T-helper 2 cell treated with Interferon-gamma antibody and Interleukin-4, amounts not matched to agents 5 μg/mL and 100 μg/mL, for 36 hours (primary cell): ENCODE data around the gene CXCL5.
"Not testable (repeated sequence)": the region's sequence is repeated elsewhere in the genome, so short reads cannot be mapped to it uniquely, and the experiment has no call there.

Experiments used
- DNase-seq: peaks from one replicate; pipeline ENCODE4 v3.0.0; 2021; ENCODE audit warnings: low spot score
- H3K27ac Mint-ChIP-seq: one replicate; pipeline ENCODE4 v1.8.0; 2021; ENCODE audit warnings: mild to moderate bottlenecking, mixed read lengths
- H3K27me3 Mint-ChIP-seq: one replicate; pipeline ENCODE4 v1.8.0; 2021; ENCODE audit warnings: low read depth, mixed read lengths
- H3K36me3 Mint-ChIP-seq: one replicate; pipeline ENCODE4 v1.8.0; 2021; ENCODE audit warnings: low read depth, mixed read lengths
- H3K4me1 Mint-ChIP-seq: one replicate; pipeline ENCODE4 v1.8.0; 2021; ENCODE audit warnings: low read depth, mixed read lengths
- H3K4me3 Mint-ChIP-seq: one replicate; pipeline ENCODE4 v1.8.0; 2022; ENCODE audit warnings: mild to moderate bottlenecking, moderate library complexity, mixed read lengths
- H3K9me3 Mint-ChIP-seq: one replicate; pipeline ENCODE4 v1.8.0; 2021; ENCODE audit warnings: mixed read lengths

Gene CXCL5

DNA sequence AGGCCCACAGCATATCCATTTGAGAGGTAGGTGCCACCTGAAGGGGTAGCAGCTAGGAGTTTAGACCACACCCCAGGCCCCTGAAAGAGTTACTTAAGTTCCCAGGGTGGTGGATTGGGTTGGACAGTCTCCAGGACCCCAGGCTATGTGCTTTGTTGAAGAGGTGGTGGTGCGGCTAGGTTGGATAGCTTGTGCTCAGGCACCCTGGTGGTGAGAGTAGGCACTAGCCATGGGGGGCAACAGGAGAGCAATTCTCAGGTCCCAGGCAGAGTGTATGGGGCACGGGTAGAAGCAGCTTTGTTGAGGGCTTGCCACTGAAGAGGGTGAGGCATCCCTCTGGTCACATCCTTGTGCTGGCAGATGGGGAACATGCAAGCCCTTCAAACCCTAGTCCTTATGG lies 22.3 kb downstream of the CXCL5 start:
- no peaks in the 10 kb centered on the region for H3K36me3 Mint-ChIP-seq

GRCh38 chr4:73974352-73974751 lies 24.1 kb downstream of the CXCL5 start:
- peaks cover 9% of the 10 kb centered on the region for H3K9me3 Mint-ChIP-seq
- H3K4me3 Mint-ChIP-seq = no peak overlapping the region
- no peak overlapping the region for H3K27ac Mint-ChIP-seq
- no peaks in the 10 kb centered on the region for H3K4me1 Mint-ChIP-seq
- DNase-seq = no peak
- H3K27me3 Mint-ChIP-seq = no peaks in the 10 kb centered on the region
- H3K36me3 Mint-ChIP-seq = no peaks in the 10 kb centered on the region

More for the DNA sequence above, 22.3 kb downstream of the CXCL5 start:
- no peak for DNase-seq
- Mint-ChIP-seq H3K4me1 (no peaks in the 10 kb centered on the region), H3K4me3 (no peak overlapping the region), H3K27ac (no peak overlapping the region), H3K27me3 (no peaks in the 10 kb centered on the region), H3K9me3 (peaks cover 8% of the 10 kb centered on the region)

DNA sequence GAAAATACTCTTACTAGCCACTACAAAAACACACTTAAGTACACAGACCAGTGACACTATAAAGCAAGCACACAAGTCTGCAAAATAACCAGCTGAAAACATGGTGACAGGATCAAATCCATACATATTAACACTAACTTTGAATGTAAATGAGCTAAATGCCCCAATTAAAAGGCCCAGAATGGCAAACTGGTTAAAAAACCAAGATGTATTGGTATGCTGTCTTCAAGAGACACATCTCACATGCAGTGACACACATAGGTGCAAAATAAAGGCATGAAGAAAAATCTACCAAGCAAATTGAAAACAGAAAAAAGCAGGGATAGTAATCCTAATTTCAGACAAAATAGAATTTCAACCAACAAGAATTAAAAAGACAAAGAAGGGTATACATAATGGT lies 27.5 kb downstream of the CXCL5 start:
- Mint-ChIP-seq H3K27ac (no peak overlapping the region), H3K36me3 (no peaks in the 10 kb centered on the region), H3K27me3 (no peaks in the 10 kb centered on the region), H3K9me3 (peaks cover 9% of the 10 kb centered on the region), H3K4me1 (no peaks in the 10 kb centered on the region), H3K4me3 (no peak overlapping the region)
- DNase-seq = no peak

DNA sequence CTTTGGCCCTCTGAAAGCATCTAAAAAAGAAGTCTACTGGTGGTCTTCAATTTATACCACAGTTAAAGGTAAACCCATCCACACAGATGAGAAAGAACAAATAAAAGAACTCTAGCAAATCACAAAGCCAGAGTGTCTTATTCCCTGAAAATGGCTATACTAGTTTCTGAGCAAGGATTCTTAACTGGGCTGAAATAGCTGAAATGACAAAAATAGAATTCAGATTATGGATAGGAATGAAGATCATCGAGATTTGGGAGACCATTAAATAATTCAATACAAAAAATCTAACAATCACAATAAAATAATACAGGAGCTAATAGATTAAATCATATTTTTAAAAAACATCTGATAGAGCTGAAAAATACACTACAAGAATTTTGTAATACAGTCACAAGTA lies 28.5 kb downstream of the CXCL5 start:
- no peaks in the 10 kb centered on the region for H3K36me3 Mint-ChIP-seq
- H3K27me3 Mint-ChIP-seq = no peaks in the 10 kb centered on the region
- no peak overlapping the region for H3K27ac Mint-ChIP-seq
- H3K4me1 Mint-ChIP-seq = no peaks in the 10 kb centered on the region
- peaks cover 9% of the 10 kb centered on the region for H3K9me3 Mint-ChIP-seq
- no peak for DNase-seq
- H3K4me3 Mint-ChIP-seq = no peak overlapping the region

GRCh38 chr4:73967866-73968265 lies 30.6 kb downstream of the CXCL5 start:
- no peak for DNase-seq
- Mint-ChIP-seq H3K36me3 (no peaks in the 10 kb centered on the region), H3K27ac (no peak overlapping the region), H3K4me3 (no peak overlapping the region), H3K27me3 (no peaks in the 10 kb centered on the region), H3K9me3 (peaks cover 5% of the 10 kb centered on the region), H3K4me1 (no peaks in the 10 kb centered on the region)

GRCh38 chr4:73964862-73965611 lies 33.4 kb downstream of the CXCL5 start:
- H3K4me3 Mint-ChIP-seq = no peak overlapping the region

DNA sequence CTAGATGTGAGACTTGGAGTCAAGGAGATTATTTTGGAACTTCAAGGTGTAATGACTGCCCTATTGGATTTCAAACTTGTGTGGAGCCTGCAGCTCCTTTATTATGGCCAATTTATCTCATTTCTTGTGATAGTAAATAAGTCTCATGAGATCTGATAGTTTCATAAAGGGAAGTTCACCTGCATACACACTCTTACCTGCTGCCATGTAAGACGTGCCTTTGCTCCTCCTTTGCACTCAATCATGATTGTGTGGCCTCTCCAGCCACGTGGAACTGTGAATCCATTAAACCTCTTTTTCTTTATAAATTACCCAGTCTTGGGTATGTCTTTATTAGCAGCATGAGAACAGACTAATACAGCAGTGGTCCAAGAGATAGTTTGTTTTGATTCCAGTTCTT lies 35.8 kb downstream of the CXCL5 start:
- Mint-ChIP-seq H3K9me3 (peaks cover 25% of the 10 kb centered on the region), H3K4me3 (no peak overlapping the region), H3K4me1 (no peaks in the 10 kb centered on the region), H3K36me3 (no peaks in the 10 kb centered on the region), H3K27ac (no peak overlapping the region), H3K27me3 (no peaks in the 10 kb centered on the region)
- no peak for DNase-seq

More at GRCh38 chr4:73964862-73965611, 33.4 kb downstream of the CXCL5 start:
- no peaks in the 10 kb centered on the region for H3K4me1 Mint-ChIP-seq
- no peaks in the 10 kb centered on the region for H3K27me3 Mint-ChIP-seq
- DNase-seq = no peak
- H3K27ac Mint-ChIP-seq = no peak overlapping the region
- H3K36me3 Mint-ChIP-seq = no peaks in the 10 kb centered on the region
- peaks cover 18% of the 10 kb centered on the region for H3K9me3 Mint-ChIP-seq

- not testable (repeated sequence) for H3K4me3 Mint-ChIP-seq, H3K4me1 Mint-ChIP-seq, DNase-seq, H3K27ac Mint-ChIP-seq, H3K36me3 Mint-ChIP-seq, H3K27me3 Mint-ChIP-seq
- H3K9me3 Mint-ChIP-seq = peaks cover 25% of the 10 kb centered on the region
Observed at GRCh38 chr4:73959041-73959440, 39.4 kb downstream of the CXCL5 start.

GRCh38 chr4:73952352-73952751 lies 46.1 kb downstream of the CXCL5 start:
- H3K4me1 Mint-ChIP-seq = no peaks in the 10 kb centered on the region

GRCh38 chr4:73950376-73950920 lies 48.0 kb downstream of the CXCL5 start:
- H3K9me3 Mint-ChIP-seq, DNase-seq, H3K4me3 Mint-ChIP-seq, H3K27ac Mint-ChIP-seq, H3K4me1 Mint-ChIP-seq, H3K36me3 Mint-ChIP-seq: not testable (repeated sequence)
- peaks cover 11% of the 10 kb centered on the region for H3K27me3 Mint-ChIP-seq

More at GRCh38 chr4:73952352-73952751, 46.1 kb downstream of the CXCL5 start:
- Mint-ChIP-seq H3K27me3 (no peaks in the 10 kb centered on the region), H3K27ac (no peak overlapping the region), H3K4me3 (no peak overlapping the region), H3K9me3 (no peaks in the 10 kb centered on the region), H3K36me3 (no peaks in the 10 kb centered on the region)
- DNase-seq = no peak

GRCh38 chr4:73948990-73949706 lies 49.3 kb downstream of the CXCL5 start:
- Mint-ChIP-seq H3K27ac (no peak overlapping the region), H3K4me3 (no peak overlapping the region), H3K4me1 (no peaks in the 10 kb centered on the region), H3K36me3 (no peaks in the 10 kb centered on the region), H3K27me3 (peaks cover 22% of the 10 kb centered on the region), H3K9me3 (no peaks in the 10 kb centered on the region)
- no peak for DNase-seq

DNA sequence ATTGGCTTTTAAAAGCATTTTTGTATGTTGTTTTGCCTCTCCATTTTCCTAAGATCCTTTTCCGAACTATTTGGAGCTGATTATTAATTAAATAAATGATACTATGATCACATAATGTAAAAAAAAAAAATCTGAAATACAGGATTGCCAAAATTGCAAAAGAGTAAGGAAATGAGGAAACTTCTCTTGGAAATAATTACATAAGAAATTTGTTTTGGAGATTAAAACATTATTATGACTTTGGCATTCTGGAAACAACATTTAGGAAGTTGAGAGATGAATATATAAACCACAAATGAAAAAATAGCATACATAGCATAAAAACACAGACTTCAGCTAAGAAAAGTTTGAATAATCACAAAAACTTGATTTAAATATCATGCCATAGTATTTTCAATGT lies 50.2 kb downstream of the CXCL5 start:
- Mint-ChIP-seq H3K4me1 (no peaks in the 10 kb centered on the region), H3K27ac (no peak overlapping the region), H3K9me3 (no peaks in the 10 kb centered on the region), H3K27me3 (peaks cover 28% of the 10 kb centered on the region), H3K36me3 (no peaks in the 10 kb centered on the region), H3K4me3 (no peak overlapping the region)
- no peak for DNase-seq

DNA sequence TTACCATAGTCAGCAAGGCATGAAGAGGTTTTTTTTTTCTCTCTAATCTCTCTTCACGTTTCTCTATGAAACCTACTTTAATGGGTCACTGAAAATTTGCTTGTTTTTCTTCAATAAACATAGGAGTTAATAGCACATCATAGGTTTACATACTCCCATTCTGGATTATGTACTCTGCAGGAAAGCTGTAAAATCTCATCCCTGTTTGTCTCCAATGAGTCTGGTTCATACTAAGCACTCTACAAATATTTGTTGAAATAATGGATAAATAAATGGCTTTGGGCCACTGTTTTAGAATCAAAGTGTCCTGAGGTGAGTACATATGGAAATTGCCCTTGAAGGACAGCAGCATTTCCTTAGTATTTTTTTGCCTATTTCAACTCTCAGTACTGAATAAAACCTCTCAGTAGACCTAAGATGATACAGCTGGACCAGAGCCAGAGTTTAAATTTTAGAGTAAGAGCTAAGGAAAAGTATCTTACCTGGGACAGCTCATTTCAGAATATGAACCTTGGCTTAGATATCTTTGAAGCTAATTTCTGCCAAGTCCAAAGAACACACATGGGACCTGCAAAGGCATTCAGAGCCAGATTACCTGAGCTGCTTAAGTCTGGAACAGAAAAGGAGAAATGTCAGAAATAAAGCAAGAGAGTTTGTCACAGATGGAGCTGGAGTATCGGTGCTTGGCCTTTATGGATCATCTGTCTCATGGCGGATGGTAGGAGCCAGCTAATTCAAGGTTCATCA lies 51.1 kb downstream of the CXCL5 start:
- Mint-ChIP-seq H3K36me3 (no peaks in the 10 kb centered on the region), H3K27ac (no peak overlapping the region), H3K27me3 (peaks cover 35% of the 10 kb centered on the region), H3K4me3 (no peak overlapping the region), H3K4me1 (no peaks in the 10 kb centered on the region), H3K9me3 (no peaks in the 10 kb centered on the region)
- no peak for DNase-seq
